SK-N-SH (cell line): ENCODE data around the gene LCOR.

Source experiments
- USF1 ChIP-seq: IDR thresholded peaks from 2 replicates; pipeline ENCODE4 v1.4.0; 2012; ENCODE audit warnings: low read depth, borderline replicate concordance
- USF2 ChIP-seq: fragments of 150-350 bp; IDR thresholded peaks from 2 replicates; pipeline ENCODE4 v1.6.1; 2017; ENCODE audit warnings: antibody characterized with exemption, low read length, low read depth, borderline replicate concordance

GRCh38 chr10:97025613-97026242 is 193.6 kb downstream of the LCOR start:
- TF ChIP-seq USF1 (no peak), USF2 (no peak)
